K562 (cell line): Measurements from ENCODE around the gene FGF21. TPM values are rescaled to one million over a fixed set of nuclear protein-coding genes. Genes with fewer than 3 reads are reported as not detected.

Source experiments
- BMI1 ChIP-seq: fragments of 150-350 bp; IDR thresholded peaks from 2 replicates; pipeline ENCODE4 v1.6.1; 2014; ENCODE audit warnings: low read length
- IRF2 ChIP-seq: sonication (generic); formaldehyde crosslinking; IDR thresholded peaks from 2 replicates; pipeline ENCODE4 v1.8.1; 2022; ENCODE audit warnings: mild to moderate bottlenecking, missing genetic modification reagents
- RFX1 ChIP-seq: fragments of 450-650 bp; IDR thresholded peaks from 2 replicates; pipeline ENCODE4 v1.6.1; 2016; ENCODE audit warnings: mild to moderate bottlenecking, moderate library complexity
- TCFL5 ChIP-seq: fragments of 250-450 bp; sonication (Bioruptor Pico); conservative IDR thresholded peaks from 2 replicates; pipeline ENCODE4 v1.6.1; 2021; ENCODE audit warnings: mild to moderate bottlenecking, moderate library complexity, matching md5 sums
- TEAD4 ChIP-seq, 2 experiments: sonication (generic) in 1 of 2; formaldehyde crosslinking in 1 of 2; IDR thresholded peaks; 2 replicates each; pipeline versions ENCODE4 v1.6.1 to v1.8.0; 2012 to 2022; ENCODE audit warnings: borderline replicate concordance in 1 of 2, inconsistent platforms in 1 of 2, low read length in 1 of 2, mild to moderate bottlenecking in 1 of 2, missing genetic modification reagents in 1 of 2
- polyA plus RNA-seq, 8 experiments: library from polyadenylated mRNA; depleted of rRNA in 4 of 8; stranded (reverse) in 5 of 8; unstranded in 3 of 8; fragments of >200 nt; fragmentation: Nextera tagmentation in 2 of 8; fragmentation: Illumina TruSeq in 1 of 8; extraction: Ambion mirVana in 2 of 8; extraction: Trizol in 1 of 8; gene quantifications; 2 replicates each; pipeline versions ENCODE4 v1.2.1 to v1.2.3, GENCODE V29; 2011 to 2014; ENCODE audit warnings: inconsistent platforms in 1 of 8, missing spikeins in 1 of 8
- total RNA-seq, 7 experiments: library from RNA; depleted of rRNA in 6 of 7; stranded (reverse); fragments of >200 nt in 6 of 7; fragmentation: Illumina TruSeq in 2 of 7; extraction: Trizol in 2 of 7; gene quantifications; 2 replicates each; pipeline versions ENCODE4 v1.2.1 to v1.2.3, GENCODE V29; 2011 to 2021; ENCODE audit warnings: low replicate concordance in 1 of 7
- TF ChIP-seq, protein P1 (sequence below), 2 experiments: fragments of 450-650 bp; IDR thresholded peaks; 2 replicates each; pipeline ENCODE4 v1.6.1; 2016; ENCODE audit warnings: mild to moderate bottlenecking in 2 of 2, borderline replicate concordance in 1 of 2, low read depth in 1 of 2, moderate library complexity in 1 of 2
- TF ChIP-seq, protein P2 (sequence below): sonication (generic); formaldehyde crosslinking; IDR thresholded peaks from 2 replicates; pipeline ENCODE4 v1.9.0; 2022; ENCODE audit warnings: mild to moderate bottlenecking, missing genetic modification reagents
- TF ChIP-seq, protein P3 (sequence below), 3 experiments: fragments of 200-800 bp in 1 of 3; sonication (Bioruptor generic) in 1 of 3; sonication (generic) in 1 of 3; formaldehyde crosslinking in 1 of 3; IDR thresholded peaks; 2 replicates each; pipeline versions ENCODE4 v1.6.1 to v1.8.0; 2016 to 2022; ENCODE audit warnings: mild to moderate bottlenecking in 2 of 3, missing compliant biosample characterization in 2 of 3, missing genetic modification characterization in 2 of 3, missing genetic modification reagents in 1 of 3
- TF ChIP-seq, protein P4 (sequence below), 3 experiments: fragments of 200-800 bp in 1 of 3; fragments of 250-450 bp in 1 of 3; fragments of 450-650 bp in 1 of 3; sonication (Bioruptor Pico) in 1 of 3; sonication (Bioruptor generic) in 1 of 3; formaldehyde crosslinking in 1 of 3; IDR thresholded peaks; 2 replicates each; pipeline versions ENCODE4 v1.6.1 to v1.8.0; 2016 to 2022; ENCODE audit warnings: mild to moderate bottlenecking in 2 of 3, missing genetic modification characterization in 2 of 3, missing compliant biosample characterization in 1 of 3, moderate library complexity in 1 of 3

FGF21 gene
- total and polyA plus RNA-seq, 9 of the 15 experiments (the other 6 are each of a cell fraction or from before 2014, with no cell fraction given): 0.04 to 0.77 (median 0.09) TPM; not detected in 6

DNA sequence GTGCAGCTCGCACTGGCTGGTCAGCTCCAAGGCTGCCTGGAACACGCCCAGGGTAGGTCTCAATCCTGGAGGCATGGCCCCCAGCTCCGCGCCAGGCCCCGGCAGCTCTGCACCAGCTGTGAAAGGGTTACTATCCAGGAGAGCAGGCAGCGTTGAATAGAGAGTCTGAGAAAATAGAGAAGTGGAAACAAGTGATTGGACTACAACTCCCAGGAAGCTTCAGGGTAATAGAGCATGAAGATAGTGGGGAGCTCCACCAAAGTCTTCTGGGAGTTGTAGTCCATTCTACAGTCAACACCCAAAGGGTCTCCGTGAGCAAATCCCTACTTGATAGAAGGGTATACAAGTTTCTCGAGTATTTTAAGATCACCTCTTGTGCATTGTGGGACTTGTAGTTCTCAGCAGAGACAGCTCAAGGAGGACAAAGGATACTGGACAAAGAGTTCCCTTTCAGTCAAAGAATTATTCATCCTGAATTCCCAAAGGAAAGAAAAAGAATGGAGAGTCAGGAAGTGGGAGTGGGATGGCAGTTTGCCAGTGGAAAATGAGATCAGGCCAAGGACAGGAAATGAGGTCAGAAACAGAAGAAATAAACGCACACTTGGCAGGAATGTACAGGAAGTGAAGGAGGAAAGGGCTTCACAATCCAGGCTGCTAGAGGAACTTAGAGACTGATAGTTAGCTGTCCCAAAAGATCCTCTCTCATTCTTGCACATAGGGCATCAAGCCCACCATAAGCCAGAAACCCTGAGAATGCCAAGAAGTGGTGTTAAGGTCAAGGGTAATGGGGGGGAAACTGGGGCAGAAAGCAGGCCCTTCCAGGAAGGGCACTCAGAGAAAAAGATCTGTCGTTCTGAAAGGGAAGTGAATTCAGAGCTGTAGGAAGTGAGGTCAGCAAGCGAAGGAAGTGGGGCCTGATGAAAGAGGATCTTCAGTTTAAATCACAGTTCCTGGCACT, 30.2 kb upstream of the FGF21 start (continued):
- TF ChIP-seq IRF2 (no peak), TCFL5 (no peak), BMI1 (no peak), RFX1 (no peak), TEAD4 (IDR thresholded peaks at IDR 0.05; ENCODE audit: low read length) (peak; percentile 47; the same call in 1 of the 2 replicates), TEAD4 (CRISPR knock-in tag; IDR thresholded peaks at IDR 0.05; ENCODE audit: borderline replicate concordance) (no peak)
- TF ChIP-seq, protein P1, sequence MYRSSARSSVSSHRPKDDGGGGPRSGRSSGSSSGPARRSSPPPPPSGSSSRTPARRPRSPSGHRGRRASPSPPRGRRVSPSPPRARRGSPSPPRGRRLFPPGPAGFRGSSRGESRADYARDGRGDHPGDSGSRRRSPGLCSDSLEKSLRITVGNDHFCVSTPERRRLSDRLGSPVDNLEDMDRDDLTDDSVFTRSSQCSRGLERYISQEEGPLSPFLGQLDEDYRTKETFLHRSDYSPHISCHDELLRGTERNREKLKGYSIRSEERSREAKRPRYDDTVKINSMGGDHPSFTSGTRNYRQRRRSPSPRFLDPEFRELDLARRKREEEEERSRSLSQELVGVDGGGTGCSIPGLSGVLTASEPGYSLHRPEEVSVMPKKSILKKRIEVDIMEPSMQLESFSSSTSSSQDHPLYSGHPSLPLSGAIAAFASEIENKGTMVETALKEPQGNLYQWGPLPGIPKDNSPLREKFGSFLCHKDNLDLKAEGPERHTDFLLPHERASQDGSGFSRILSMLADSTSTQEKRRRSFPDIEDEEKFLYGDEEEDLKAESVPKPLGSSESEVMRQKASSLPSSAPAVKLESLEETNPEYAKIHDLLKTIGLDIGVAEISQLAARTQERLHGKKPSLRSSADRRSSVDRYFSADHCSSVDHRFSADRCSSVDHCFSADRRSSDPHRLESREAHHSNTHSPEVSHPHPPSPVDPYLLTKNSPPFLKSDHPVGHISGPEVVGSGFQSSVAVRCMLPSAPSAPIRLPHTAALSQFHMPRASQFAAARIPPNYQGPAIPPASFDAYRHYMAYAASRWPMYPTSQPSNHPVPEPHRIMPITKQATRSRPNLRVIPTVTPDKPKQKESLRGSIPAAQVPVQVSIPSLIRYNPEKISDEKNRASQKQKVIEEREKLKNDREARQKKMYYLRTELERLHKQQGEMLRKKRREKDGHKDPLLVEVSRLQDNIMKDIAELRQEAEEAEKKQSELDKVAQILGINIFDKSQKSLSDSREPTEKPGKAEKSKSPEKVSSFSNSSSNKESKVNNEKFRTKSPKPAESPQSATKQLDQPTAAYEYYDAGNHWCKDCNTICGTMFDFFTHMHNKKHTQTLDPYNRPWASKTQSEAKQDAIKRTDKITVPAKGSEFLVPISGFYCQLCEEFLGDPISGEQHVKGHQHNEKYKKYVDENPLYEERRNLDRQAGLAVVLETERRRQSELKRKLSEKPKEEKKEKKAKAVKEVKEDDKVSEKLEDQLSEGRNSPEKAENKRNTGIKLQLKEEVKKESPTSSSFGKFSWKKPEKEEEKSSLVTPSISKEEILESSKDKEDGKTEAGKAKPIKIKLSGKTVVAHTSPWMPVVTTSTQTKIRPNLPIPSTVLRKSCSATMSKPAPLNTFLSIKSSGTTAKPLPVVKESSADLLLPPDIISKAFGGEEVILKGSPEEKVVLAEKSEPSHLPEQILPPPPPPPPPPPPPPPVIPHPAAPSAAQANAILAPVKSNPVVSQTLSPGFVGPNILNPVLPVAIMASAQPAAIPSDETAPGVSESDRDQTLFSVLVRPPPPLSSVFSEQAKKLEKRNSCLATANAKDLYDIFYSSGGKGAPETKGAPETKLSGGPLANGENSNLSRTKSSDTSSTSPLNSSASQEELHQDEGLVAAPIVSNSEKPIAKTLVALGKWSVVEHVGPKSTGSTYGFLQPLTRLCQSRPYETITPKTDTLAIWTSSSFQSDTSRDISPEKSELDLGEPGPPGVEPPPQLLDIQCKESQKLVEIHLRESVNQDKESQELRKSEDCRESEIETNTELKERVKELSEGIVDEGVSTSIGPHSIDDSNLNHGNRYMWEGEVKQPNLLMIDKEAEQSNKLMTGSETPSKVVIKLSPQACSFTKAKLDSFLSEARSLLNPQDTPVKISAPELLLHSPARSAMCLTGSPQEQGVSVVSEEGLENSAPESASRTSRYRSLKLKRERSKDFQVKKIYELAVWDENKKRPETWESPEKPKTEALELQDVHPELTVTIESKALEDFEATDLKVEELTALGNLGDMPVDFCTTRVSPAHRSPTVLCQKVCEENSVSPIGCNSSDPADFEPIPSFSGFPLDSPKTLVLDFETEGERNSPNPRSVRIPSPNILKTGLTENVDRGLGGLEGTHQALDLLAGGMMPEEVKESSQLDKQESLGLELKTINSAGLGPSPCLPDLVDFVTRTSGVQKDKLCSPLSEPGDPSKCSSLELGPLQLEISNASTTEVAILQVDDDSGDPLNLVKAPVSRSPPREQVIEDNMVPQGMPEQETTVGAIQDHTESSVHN (IDR thresholded peaks at IDR 0.05; ENCODE audit: borderline replicate concordance in 1 of 2, low read depth in 1 of 2): peak in 1 of 2 experiments; percentile 42; a peak in 1 of 4 replicates
- TF ChIP-seq, protein P2, sequence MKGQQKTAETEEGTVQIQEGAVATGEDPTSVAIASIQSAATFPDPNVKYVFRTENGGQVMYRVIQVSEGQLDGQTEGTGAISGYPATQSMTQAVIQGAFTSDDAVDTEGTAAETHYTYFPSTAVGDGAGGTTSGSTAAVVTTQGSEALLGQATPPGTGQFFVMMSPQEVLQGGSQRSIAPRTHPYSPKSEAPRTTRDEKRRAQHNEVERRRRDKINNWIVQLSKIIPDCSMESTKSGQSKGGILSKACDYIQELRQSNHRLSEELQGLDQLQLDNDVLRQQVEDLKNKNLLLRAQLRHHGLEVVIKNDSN: no peak
- TF ChIP-seq, protein P3, sequence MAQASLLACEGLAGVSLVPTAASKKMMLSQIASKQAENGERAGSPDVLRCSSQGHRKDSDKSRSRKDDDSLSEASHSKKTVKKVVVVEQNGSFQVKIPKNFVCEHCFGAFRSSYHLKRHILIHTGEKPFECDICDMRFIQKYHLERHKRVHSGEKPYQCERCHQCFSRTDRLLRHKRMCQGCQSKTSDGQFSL (CRISPR knock-in tag; IDR thresholded peaks at IDR 0.05): no peak; the same call in 1 of the 2 replicates
- TF ChIP-seq, protein P3 (tag; IDR thresholded peaks at IDR 0.05): no peak
- TF ChIP-seq, protein P4, sequence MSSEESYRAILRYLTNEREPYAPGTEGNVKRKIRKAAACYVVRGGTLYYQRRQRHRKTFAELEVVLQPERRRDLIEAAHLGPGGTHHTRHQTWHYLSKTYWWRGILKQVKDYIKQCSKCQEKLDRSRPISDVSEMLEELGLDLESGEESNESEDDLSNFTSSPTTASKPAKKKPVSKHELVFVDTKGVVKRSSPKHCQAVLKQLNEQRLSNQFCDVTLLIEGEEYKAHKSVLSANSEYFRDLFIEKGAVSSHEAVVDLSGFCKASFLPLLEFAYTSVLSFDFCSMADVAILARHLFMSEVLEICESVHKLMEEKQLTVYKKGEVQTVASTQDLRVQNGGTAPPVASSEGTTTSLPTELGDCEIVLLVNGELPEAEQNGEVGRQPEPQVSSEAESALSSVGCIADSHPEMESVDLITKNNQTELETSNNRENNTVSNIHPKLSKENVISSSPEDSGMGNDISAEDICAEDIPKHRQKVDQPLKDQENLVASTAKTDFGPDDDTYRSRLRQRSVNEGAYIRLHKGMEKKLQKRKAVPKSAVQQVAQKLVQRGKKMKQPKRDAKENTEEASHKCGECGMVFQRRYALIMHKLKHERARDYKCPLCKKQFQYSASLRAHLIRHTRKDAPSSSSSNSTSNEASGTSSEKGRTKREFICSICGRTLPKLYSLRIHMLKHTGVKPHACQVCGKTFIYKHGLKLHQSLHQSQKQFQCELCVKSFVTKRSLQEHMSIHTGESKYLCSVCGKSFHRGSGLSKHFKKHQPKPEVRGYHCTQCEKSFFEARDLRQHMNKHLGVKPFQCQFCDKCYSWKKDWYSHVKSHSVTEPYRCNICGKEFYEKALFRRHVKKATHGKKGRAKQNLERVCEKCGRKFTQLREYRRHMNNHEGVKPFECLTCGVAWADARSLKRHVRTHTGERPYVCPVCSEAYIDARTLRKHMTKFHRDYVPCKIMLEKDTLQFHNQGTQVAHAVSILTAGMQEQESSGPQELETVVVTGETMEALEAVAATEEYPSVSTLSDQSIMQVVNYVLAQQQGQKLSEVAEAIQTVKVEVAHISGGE (CRISPR knock-in tag; IDR thresholded peaks at IDR 0.05): peak in 1 of 3 experiments; percentile 60; a peak in 1 of 6 replicates
